HEK293 (cell line): Measurements from ENCODE around the gene ICAM4.

Experiments
- CTCF ChIA-PET: fragments of 350-600 bp; formaldehyde crosslinking; extraction: SDS; loops from one replicate; lab custom pipeline; 2021; ENCODE audit warnings: antibody characterized with exemption; lab: Yijun Ruan, JAX
- POLR2A ChIA-PET: fragments of 300-600 bp; formaldehyde crosslinking; extraction: SDS; loops from one replicate; lab custom pipeline; 2020; ENCODE audit warnings: antibody characterized with exemption, inconsistent platforms; lab: Yijun Ruan, JAX
- H3K27ac ChIP-seq: fragments of 200-500 bp; sonication (Bioruptor generic); 2 replicates; pipeline ENCODE4 v1.5.1; 2014; ENCODE audit warnings: low read depth, low read length, control low read depth, inconsistent platforms; ENCODE audit errors: extremely low read depth
- H3K36me3 ChIP-seq, 2 experiments: fragments of 200-500 bp in 1 of 2; sonication (Bioruptor generic) in 1 of 2; 1 replicate in 1 of 2; 2 replicates in 1 of 2; pipeline ENCODE4 v1.5.1; 2014 to 2017; ENCODE audit warnings: inconsistent platforms in 2 of 2, low read length in 2 of 2; ENCODE audit not compliant: control insufficient read depth in 2 of 2, insufficient read depth in 1 of 2
- H3K4me1 ChIP-seq: fragments of 200-500 bp; sonication (Bioruptor generic); 2 replicates; pipeline ENCODE4 v1.5.1; 2014; ENCODE audit warnings: mild to moderate bottlenecking, low read length, inconsistent platforms; ENCODE audit not compliant: control insufficient read depth, insufficient read depth
- H3K4me3 ChIP-seq: 2 replicates; pipeline ENCODE4 v1.5.1; 2011; ENCODE audit warnings: low read depth, mild to moderate bottlenecking, control low read depth, low read length, moderate library complexity
- H3K9me3 ChIP-seq: fragments of 200-500 bp; sonication (Bioruptor generic); 2 replicates; pipeline ENCODE4 v1.5.1; 2014; ENCODE audit warnings: low read depth, low read length, inconsistent platforms; ENCODE audit not compliant: control insufficient read depth, insufficient read depth
- BCL6B ChIP-seq: fragments of 450-650 bp; formaldehyde crosslinking; IDR thresholded peaks from 2 replicates; pipeline ENCODE4 v1.5.1; 2017; ENCODE audit warnings: missing biosample characterization, missing genetic modification characterization
- IKZF3 ChIP-seq: fragments of 450-650 bp; IDR thresholded peaks from 2 replicates; pipeline ENCODE4 v1.5.0; 2018; ENCODE audit warnings: missing biosample characterization, mild to moderate bottlenecking, missing genetic modification characterization, moderate library complexity
- MEIS1 ChIP-seq: sonication (generic); formaldehyde crosslinking; IDR thresholded peaks from 2 replicates; pipeline ENCODE4 v1.8.1; 2022; ENCODE audit warnings: missing genetic modification reagents, mild to moderate bottlenecking, borderline replicate concordance
- PRDM10 ChIP-seq: fragments of 450-650 bp; formaldehyde crosslinking; IDR thresholded peaks from 2 replicates; pipeline ENCODE4 v1.5.1; 2016; ENCODE audit warnings: missing biosample characterization, missing genetic modification characterization
- ZBTB11 ChIP-seq: fragments of 450-650 bp; formaldehyde crosslinking; conservative IDR thresholded peaks from 2 replicates; pipeline ENCODE4 v1.5.1; 2016; ENCODE audit warnings: low read depth, missing biosample characterization, missing genetic modification characterization
- ZBTB20 ChIP-seq: fragments of 450-650 bp; formaldehyde crosslinking; IDR thresholded peaks from 2 replicates; pipeline ENCODE4 v1.5.1; 2016; ENCODE audit warnings: missing biosample characterization, missing genetic modification characterization
- ZBTB48 ChIP-seq: fragments of 450-650 bp; formaldehyde crosslinking; IDR thresholded peaks from 2 replicates; pipeline ENCODE4 v1.5.1; 2016; ENCODE audit warnings: missing biosample characterization, missing genetic modification characterization
- ZEB2 ChIP-seq: fragments of 450-650 bp; formaldehyde crosslinking; IDR thresholded peaks from 2 replicates; pipeline ENCODE4 v1.5.1; 2016; ENCODE audit warnings: missing biosample characterization, missing genetic modification characterization
- ZFHX2 ChIP-seq: fragments of 450-650 bp; formaldehyde crosslinking; conservative IDR thresholded peaks from 2 replicates; pipeline ENCODE4 v1.5.1; 2016; ENCODE audit warnings: missing biosample characterization, missing genetic modification characterization
- ZNF132 ChIP-seq: fragments of 450-650 bp; formaldehyde crosslinking; IDR thresholded peaks from 2 replicates; pipeline ENCODE4 v1.5.1; 2017; ENCODE audit warnings: missing biosample characterization, missing genetic modification characterization, borderline replicate concordance
- ZNF138 ChIP-seq: fragments of 450-650 bp; formaldehyde crosslinking; IDR thresholded peaks from 2 replicates; pipeline ENCODE4 v1.5.1; 2016; ENCODE audit warnings: missing biosample characterization, missing genetic modification characterization, borderline replicate concordance
- ZNF140 ChIP-seq: fragments of 450-650 bp; formaldehyde crosslinking; IDR thresholded peaks from 2 replicates; pipeline ENCODE4 v1.5.1; 2016; ENCODE audit warnings: missing biosample characterization, missing genetic modification characterization
- ZNF175 ChIP-seq: fragments of 450-650 bp; formaldehyde crosslinking; IDR thresholded peaks from 2 replicates; pipeline ENCODE4 v1.5.1; 2016; ENCODE audit warnings: missing biosample characterization, missing genetic modification characterization
- ZNF23 ChIP-seq: fragments of 450-650 bp; formaldehyde crosslinking; IDR thresholded peaks from 2 replicates; pipeline ENCODE4 v1.5.1; 2016; ENCODE audit warnings: missing biosample characterization, missing genetic modification characterization, borderline replicate concordance
- ZNF274 ChIP-seq, 2 experiments: fragments of 200-500 bp in 1 of 2; fragments of 450-650 bp in 1 of 2; sonication (Bioruptor generic) in 1 of 2; formaldehyde crosslinking in 1 of 2; IDR thresholded peaks; 2 replicates each; pipeline versions ENCODE4 v1.5.1 to v1.6.1; 2014 to 2016; ENCODE audit warnings: borderline replicate concordance in 1 of 2, inconsistent platforms in 1 of 2, low read length in 1 of 2, missing biosample characterization in 1 of 2, missing genetic modification characterization in 1 of 2
- ZNF362 ChIP-seq: fragments of 450-650 bp; formaldehyde crosslinking; IDR thresholded peaks from 2 replicates; pipeline ENCODE4 v1.5.1; 2016; ENCODE audit warnings: missing biosample characterization, missing genetic modification characterization
- ZNF423 ChIP-seq: fragments of 450-650 bp; formaldehyde crosslinking; IDR thresholded peaks from 2 replicates; pipeline ENCODE4 v1.5.1; 2016; ENCODE audit warnings: missing biosample characterization, missing genetic modification characterization
- ZNF544 ChIP-seq: fragments of 450-650 bp; formaldehyde crosslinking; IDR thresholded peaks from 2 replicates; pipeline ENCODE4 v1.5.0; 2017; ENCODE audit warnings: missing biosample characterization, missing genetic modification characterization
- ZSCAN23 ChIP-seq: fragments of 450-650 bp; formaldehyde crosslinking; IDR thresholded peaks from 2 replicates; pipeline ENCODE4 v1.5.1; 2016; ENCODE audit warnings: missing biosample characterization, missing genetic modification characterization

The ICAM4 gene

GRCh38 chr19:10316229-10317044 lies 29.7 kb downstream of the ICAM4 start (continued):
- TF ChIP-seq ZNF132 (tag by site-specific recombination), result no peak
- TF ChIP-seq ZNF274 (IDR thresholded peaks at IDR 0.05; ENCODE audit: low read length), result no peak
- no peak for TF ChIP-seq ZNF274 (tag by site-specific recombination; IDR thresholded peaks at IDR 0.05; ENCODE audit: borderline replicate concordance)
- no peak for TF ChIP-seq ZSCAN23 (tag by site-specific recombination)
- TF ChIP-seq ZBTB20 (tag by site-specific recombination), result peak; percentile 19; the same call in 1 of the 2 replicates
- TF ChIP-seq PRDM10 (tag by site-specific recombination), result peak; percentile 43
- no peak for TF ChIP-seq ZBTB48 (tag by site-specific recombination)
- TF ChIP-seq ZNF138, result no peak
- no peak for TF ChIP-seq MEIS1 (CRISPR knock-in tag)
- no peak for TF ChIP-seq ZNF23
- TF ChIP-seq ZFHX2, result 0 out of 2 replicates have a peak, but pooled peaks have one; percentile 24

- ChIA-PET CTCF (interaction anchor here (0.6 to 1.1 kb wide), 3 partner anchors 18 to 71 kb away, joined by 3 to 6 read pairs (median 4); no protein-coding TSS in a partner anchor), POLR2A (interaction anchor here (0.7 to 1.6 kb wide), 6 partner anchors 16 to 206 kb away, joined by 3 to 6 read pairs (median 4); partner anchors contain the start of genes ICAM5, P2RY11, RAVER1 and TYK2)
- H3K27ac ChIP-seq, result no peak overlapping the region; the same call in 1 of the 2 replicates
- peaks cover 3% of the 10 kb centered on the region for H3K4me1 ChIP-seq
- no peak overlapping the region for H3K4me3 ChIP-seq
- no peaks in the 10 kb centered on the region for H3K9me3 ChIP-seq
- TF ChIP-seq ZNF175 (tag by site-specific recombination), result no peak
- 0 out of 2 replicates have a peak, but pooled peaks have one; percentile 14 for TF ChIP-seq IKZF3 (tag by site-specific recombination)
- no peak for TF ChIP-seq ZNF544 (tag by site-specific recombination)
- peaks cover 13 to 69% of the 10 kb centered on the region in 2 experiments; a peak in 2 of 3 replicates for H3K36me3 ChIP-seq
Measured at GRCh38 chr19:10317045-10317856, 30.5 kb downstream of the ICAM4 start.

GRCh38 chr19:10317857-10318462 lies 31.2 kb downstream of the ICAM4 start:
- H3K4me3 ChIP-seq, result no peak overlapping the region
- ChIA-PET POLR2A (interaction anchor here (1.1 to 1.5 kb wide), 3 partner anchors 27 to 62 kb away, joined by 4 read pairs; partner anchors contain the start of genes ICAM5 and TYK2), CTCF (interaction anchor here (0.6 to 1.1 kb wide), 3 partner anchors 18 to 70 kb away, joined by 3 to 6 read pairs (median 4); no protein-coding TSS in a partner anchor)
- H3K4me1 ChIP-seq, result peaks cover 3% of the 10 kb centered on the region
- peaks cover 13 to 75% of the 10 kb centered on the region in 2 experiments; a peak in 2 of 3 replicates for H3K36me3 ChIP-seq
- no peak overlapping the region for H3K27ac ChIP-seq
- H3K9me3 ChIP-seq, result no peaks in the 10 kb centered on the region
- TF ChIP-seq ZNF140 (no peak), ZNF423 (tag by site-specific recombination) (no peak), ZEB2 (no peak), BCL6B (no peak), ZNF362 (tag by site-specific recombination) (no peak), ZBTB48 (tag by site-specific recombination) (no peak), ZBTB11 (tag by site-specific recombination) (no peak)
